ENCODE measurements around the gene PTGER2.
A peak's percentile ranks its signal among the peaks of the same experiment; 100 is the strongest.

The PTGER2 gene

GRCh38 chr14:52299692-52300278, 14.3 kb upstream of the PTGER2 start:
- DNase-seq (ENCODE audit: low read depth, low spot score), result peak; percentile 71
- in situ Hi-C loops (cut with HindIII; ENCODE audit: low sequenced_read_pairs), result no loop called here
- H3K4me3 ChIP-seq (ENCODE audit: low read depth, low read length), result no peak overlapping the region
- TF ChIP-seq CTCF (IDR thresholded peaks at IDR 0.05; ENCODE audit: low read depth, low read length), result peak; percentile 58

- no peak overlapping the region for H3K4me3 ChIP-seq (ENCODE audit: low read depth, low read length)
- in situ Hi-C loops (cut with HindIII; ENCODE audit: low sequenced_read_pairs), result no loop called here
- no peak for TF ChIP-seq CTCF (IDR thresholded peaks at IDR 0.05; ENCODE audit: low read depth, low read length)
- DNase-seq (ENCODE audit: low read depth, low spot score), result no peak
These were observed 10.9 kb upstream of the PTGER2 start for GRCh38 chr14:52303236-52303635.

GRCh38 chr14:52304248-52304904, 9.7 kb upstream of the PTGER2 start:
- in situ Hi-C loops (cut with HindIII; ENCODE audit: low sequenced_read_pairs), result no loop called here
- no peak overlapping the region for H3K4me3 ChIP-seq (ENCODE audit: low read depth, low read length)
- DNase-seq (ENCODE audit: low read depth, low spot score), result no peak
- TF ChIP-seq CTCF (IDR thresholded peaks at IDR 0.05; ENCODE audit: low read depth, low read length), result no peak

GRCh38 chr14:52305014-52305413, 9.1 kb upstream of the PTGER2 start:
- DNase-seq (ENCODE audit: low read depth, low spot score), result no peak
- TF ChIP-seq CTCF (IDR thresholded peaks at IDR 0.05; ENCODE audit: low read depth, low read length), result no peak
- in situ Hi-C loops (cut with HindIII; ENCODE audit: low sequenced_read_pairs), result no loop called here
- H3K4me3 ChIP-seq (ENCODE audit: low read depth, low read length), result no peak overlapping the region

- H3K4me3 ChIP-seq (ENCODE audit: low read depth, low read length), result no peak overlapping the region
- in situ Hi-C loops (cut with HindIII; ENCODE audit: low sequenced_read_pairs), result no loop called here
- DNase-seq (ENCODE audit: low read depth, low spot score), result no peak
- no peak for TF ChIP-seq CTCF (IDR thresholded peaks at IDR 0.05; ENCODE audit: low read depth, low read length)
These were observed 6.7 kb upstream of the PTGER2 start for GRCh38 chr14:52307376-52307775.

- H3K4me3 ChIP-seq (ENCODE audit: low read depth, low read length), result no peak overlapping the region
- TF ChIP-seq CTCF (IDR thresholded peaks at IDR 0.05; ENCODE audit: low read depth, low read length), result no peak
- DNase-seq (ENCODE audit: low read depth, low spot score), result peak; percentile 18
- in situ Hi-C loops (cut with HindIII; ENCODE audit: low sequenced_read_pairs), result no loop called here
These were observed 6.2 kb upstream of the PTGER2 start for GRCh38 chr14:52307905-52308304.
